ENCODE data around the gene LRMDA.

Gene LRMDA

GRCh38 chr10:76185471-76186301 is 754.3 kb downstream of the LRMDA start:
- no peak for DNase-seq (ENCODE audit: low read depth in 2 of 2, low spot score in 1 of 2)

DNA sequence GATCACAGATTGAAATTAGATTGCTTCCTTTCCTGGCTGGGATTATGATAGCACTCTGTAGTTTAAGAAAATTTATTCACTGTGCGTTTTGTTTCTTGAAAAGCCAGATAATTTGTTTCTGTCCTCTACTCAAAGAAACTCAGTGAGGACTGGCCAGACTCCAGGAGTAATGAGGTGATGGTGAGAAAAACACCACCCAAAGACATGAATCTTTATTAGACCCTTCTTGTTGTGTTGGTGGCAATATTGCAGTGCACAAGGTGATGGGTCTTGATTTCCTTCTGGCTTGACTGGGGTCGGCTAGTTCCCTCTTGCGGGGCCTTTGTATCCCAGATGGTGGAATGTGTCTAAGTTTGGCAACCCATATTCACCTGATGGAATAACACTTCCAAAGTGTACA is 756.8 kb downstream of the LRMDA start:
- no peak for DNase-seq (ENCODE audit: low read depth in 2 of 2, low spot score in 1 of 2)

GRCh38 chr10:76190634-76191270 is 759.3 kb downstream of the LRMDA start:
- DNase-seq (ENCODE audit: low read depth in 2 of 2, low spot score in 1 of 2) = no peak

DNA sequence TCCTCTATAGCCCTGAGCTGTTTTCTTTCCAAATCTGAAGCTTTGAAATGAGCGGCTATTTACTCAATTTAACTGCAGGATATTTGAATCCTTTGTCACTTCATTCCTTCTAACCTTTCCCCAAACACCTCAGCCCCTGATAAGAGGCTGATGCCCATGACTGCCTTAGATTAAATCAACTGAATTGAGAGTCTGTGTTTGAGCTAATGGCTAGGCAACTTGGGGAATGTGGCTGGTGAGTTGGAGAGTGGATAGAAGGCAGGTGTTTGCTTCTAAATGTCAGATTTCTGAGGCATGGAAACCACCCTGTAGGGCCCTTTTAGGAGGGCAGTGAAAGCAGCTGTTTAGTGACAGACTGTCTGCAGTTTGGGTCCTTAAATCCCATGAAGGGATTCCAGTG is 759.9 kb downstream of the LRMDA start:
- DNase-seq (ENCODE audit: low read depth in 2 of 2, low spot score in 1 of 2) = no peak

DNA sequence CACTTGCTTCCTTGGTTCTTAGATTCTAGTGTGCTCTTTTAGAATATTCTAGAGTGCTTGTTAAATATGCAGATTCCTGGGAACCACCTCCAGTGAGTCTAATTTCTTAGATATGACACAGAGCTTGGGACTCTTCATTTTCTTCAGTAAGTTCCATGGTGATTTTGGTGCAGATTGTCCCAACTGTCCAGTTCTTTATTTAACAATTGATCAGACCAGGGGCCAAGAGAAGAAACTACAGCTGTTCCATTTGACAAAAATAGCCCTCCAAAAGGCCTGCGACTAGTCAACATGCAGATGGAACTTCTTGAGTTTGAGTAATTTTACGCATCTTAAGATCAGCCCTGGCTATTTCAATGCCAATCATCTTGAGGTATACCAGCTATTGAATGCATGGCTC is 760.7 kb downstream of the LRMDA start:
- DNase-seq (ENCODE audit: low read depth in 2 of 2, low spot score in 1 of 2) = no peak

DNA sequence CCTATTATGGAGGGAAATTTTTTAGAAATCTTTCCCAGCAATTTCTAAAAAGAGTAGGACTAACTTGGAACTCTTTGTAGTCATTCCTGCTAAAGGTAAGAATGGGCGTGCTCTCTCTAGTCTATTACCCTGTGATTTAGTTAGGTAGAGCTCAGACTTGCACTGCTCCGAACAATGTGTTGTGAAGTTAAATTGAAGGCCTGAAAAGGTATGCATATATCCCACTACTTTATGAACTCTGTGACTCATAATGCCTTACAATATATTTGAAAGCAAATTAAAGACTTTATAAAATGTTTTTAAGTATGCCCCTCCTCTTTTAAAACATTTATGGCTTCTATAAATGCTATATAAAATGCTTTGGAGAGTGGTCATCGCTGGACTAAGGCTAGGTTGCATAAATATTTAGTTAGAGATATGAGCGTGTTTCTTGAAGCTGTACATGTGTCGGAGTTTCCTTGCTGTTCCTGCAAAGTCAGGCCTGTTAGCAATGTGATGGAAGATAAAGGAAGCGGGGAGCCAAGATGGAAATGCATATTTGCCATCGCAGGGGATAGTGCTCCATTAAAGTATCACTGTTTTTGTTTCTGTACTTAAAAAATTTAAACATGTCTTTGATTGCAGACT is 761.4 kb downstream of the LRMDA start:
- no peak for DNase-seq (ENCODE audit: low read depth in 2 of 2, low spot score in 1 of 2)

DNA sequence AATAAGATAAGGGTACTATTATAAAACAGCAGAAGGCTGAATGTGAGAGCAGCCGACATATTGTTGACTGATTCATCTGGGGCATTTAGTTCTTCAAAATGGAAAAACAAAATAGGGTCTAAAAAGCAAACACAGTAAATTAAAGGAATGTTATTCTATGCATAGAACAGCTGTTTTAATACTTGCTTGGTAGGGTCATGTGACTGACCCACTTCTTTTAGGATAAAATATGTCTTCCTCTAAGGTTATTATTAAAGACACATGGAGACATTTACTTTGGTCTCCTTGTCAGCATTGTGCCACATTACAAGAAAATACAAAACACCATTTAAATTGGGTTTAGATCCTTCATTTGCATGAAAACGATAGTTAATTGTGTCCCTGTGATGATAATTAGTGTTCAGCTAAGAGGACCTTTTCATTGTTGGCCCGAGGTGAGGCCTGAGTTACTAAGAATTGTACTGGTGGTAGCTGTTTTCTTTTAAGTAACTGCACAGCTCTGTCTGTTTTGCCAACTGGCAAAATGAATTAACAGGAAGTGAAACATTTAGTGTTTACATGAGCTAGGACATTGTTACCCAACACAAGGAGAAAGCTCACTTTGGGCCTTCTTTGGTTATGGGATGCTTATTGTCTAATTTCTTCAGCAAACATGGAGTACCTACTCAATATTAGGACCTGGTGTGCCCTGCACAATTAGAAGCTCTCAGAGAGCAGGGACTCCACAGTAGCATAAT is 764.4 kb downstream of the LRMDA start:
- DNase-seq (ENCODE audit: low read depth in 2 of 2, low spot score in 1 of 2) = no peak

DNA sequence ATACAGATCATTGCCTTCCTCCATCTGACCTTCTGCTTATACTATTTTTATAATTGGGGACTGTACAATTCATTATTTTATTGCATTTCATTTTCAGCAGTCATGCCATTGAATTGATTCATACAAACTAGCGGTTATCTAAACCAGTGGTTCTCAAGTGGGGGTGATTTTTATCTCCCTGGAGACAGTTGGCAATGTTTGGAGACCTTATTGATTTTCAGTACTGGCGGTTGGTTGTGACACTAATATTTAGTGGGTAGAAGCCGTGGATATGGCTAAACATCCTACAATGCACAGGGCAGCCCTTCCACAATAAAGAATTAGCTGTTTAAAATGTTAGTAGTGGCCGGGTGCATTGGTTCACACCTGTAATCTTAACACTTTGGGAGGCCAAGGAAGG is 765.9 kb downstream of the LRMDA start:
- no peak for DNase-seq (ENCODE audit: low read depth in 2 of 2, low spot score in 1 of 2)

GRCh38 chr10:76198287-76199035 is 767.0 kb downstream of the LRMDA start:
- DNase-seq (ENCODE audit: low read depth in 2 of 2, low spot score in 1 of 2) = no peak

- no peak for DNase-seq (ENCODE audit: low read depth in 2 of 2, low spot score in 1 of 2)
Observed at GRCh38 chr10:76201962-76202361, 770.5 kb downstream of the LRMDA start.

DNA sequence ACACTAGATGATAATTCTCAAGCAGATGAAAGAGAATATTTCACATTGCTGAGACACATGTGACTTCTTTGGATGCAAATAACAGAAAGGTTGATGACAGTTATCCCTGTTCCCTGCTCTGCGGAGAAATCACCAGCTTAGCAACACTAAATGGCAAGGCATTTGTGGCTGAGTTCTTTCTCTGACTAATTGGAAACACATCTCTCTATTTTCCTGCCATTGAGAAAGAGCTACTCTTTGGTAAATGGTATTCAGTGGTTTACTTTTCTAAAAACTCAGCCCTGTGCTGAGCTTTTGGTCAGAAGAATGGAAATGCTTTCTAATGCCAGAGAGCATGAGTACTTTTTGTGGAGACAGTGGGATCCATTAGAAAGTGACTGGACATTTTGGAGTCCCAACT is 771.4 kb downstream of the LRMDA start:
- no peak for DNase-seq (ENCODE audit: low read depth in 2 of 2, low spot score in 1 of 2)

DNA sequence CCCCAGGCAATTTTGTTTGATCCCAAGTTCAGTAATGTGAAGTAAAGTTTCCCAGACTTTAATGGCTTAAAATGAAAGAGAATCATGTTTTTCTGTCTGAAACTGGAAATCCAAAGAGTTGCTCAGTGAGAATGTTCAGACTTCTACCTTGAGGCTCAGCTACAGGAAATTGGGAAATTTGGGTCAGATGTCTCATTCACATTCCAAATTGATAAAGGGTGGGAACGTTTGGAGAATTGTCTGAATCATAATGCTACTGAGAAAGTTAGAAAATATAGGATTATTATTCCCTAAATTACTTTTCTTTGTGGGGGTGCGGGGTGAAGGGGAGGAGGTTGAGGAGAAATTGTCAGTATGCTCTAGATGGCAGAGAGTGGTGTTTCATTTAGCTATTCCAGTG is 773.9 kb downstream of the LRMDA start:
- no peak for DNase-seq (ENCODE audit: low read depth in 2 of 2, low spot score in 1 of 2)

DNA sequence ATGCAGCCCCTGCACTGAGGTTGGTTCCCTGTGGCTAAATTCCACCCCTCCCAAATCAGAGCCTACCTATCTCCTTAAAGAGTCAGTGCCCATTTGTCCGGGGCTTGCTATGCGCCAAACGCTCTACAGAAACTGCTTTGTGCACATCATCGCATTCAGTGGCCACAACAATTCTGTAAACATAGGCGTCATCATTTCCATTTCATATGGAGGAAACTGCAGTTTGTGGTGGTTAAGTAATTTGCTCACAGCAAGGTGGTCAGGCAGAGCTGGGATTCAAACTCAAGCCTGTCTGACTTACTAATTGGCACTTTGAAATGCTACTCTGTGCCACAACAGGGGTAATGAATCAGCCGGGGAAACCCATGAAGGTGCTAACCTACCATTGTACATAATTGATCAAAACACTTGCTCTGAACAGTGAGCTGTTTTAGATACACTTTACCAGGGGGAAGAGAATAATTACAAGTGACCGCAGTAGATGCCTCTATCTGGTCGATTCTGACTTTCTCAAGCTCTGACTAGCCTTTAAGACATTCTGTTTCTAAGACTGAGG is 775.5 kb downstream of the LRMDA start:
- DNase-seq (ENCODE audit: low read depth in 2 of 2, low spot score in 1 of 2) = no peak

GRCh38 chr10:76209135-76209534 is 777.7 kb downstream of the LRMDA start:
- no peak for DNase-seq (ENCODE audit: low read depth in 2 of 2, low spot score in 1 of 2)

DNA sequence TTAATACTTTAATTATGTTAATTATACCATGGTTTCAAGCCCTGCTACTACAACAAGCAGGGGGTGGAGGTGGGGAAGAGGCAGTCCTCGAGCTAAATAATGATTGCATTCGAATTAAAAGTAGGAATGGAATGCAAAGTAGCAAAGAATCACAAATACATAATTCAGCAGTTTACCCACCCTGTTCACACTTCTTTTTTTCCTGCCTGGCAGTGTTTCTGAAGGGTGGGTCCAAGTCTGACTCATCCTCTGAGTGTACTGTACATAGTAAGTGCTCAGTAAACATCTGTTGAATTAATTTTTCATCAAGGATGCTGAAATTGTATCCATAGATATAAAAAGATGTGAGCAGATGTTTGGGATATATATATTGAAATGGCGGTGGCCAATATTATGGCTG is 778.8 kb downstream of the LRMDA start:
- no peak for DNase-seq (ENCODE audit: low read depth in 2 of 2, low spot score in 1 of 2)

DNA sequence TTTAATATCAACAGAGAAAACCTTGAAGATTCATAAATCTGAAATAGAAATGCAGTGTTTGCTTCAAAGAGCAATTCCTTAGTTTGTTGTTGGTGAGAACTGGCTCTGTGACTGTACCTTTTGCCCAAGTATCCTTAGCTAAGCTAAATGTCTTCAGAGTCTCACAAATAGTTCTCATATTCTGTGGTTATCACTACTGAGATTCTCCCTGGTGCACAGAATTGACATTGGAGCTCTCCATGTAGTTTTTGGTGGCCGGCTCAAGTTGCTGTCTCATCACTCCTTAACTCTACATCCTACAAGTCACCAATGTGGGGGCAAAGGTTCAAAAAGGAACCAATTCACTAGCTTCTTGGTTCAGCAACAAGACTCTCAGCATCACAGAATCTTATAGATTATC is 780.3 kb downstream of the LRMDA start:
- DNase-seq (ENCODE audit: low read depth in 2 of 2, low spot score in 1 of 2) = no peak

GRCh38 chr10:76213876-76214275 is 782.5 kb downstream of the LRMDA start:
- DNase-seq (ENCODE audit: low read depth in 2 of 2, low spot score in 1 of 2) = no peak

- no peak for DNase-seq (ENCODE audit: low read depth in 2 of 2, low spot score in 1 of 2)
Observed at GRCh38 chr10:76218035-76218434, 786.6 kb downstream of the LRMDA start.

DNA sequence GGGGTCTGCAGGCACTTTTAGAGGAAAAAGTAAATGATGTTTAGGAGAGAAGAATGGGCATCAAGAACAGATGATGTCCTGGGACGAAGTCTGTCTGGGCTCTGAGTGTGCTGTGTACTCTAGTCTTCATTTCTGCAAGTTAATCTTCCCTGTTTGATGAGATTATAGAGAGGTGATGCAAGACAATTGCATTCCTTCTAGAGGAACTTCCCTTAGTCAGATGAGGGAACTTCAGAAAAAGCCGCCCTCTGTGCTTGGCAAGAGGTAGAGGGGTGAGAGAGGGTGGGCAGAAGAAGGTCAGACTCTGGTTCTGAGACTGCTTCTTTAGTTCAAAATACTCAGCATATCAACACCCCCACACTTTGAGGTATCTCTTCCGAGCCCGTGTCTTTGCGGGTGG is 797.9 kb downstream of the LRMDA start:
- DNase-seq (ENCODE audit: low read depth in 2 of 2, low spot score in 1 of 2) = no peak

- DNase-seq (ENCODE audit: low read depth in 2 of 2, low spot score in 1 of 2) = no peak
Observed at GRCh38 chr10:76230921-76231285, 799.5 kb downstream of the LRMDA start.

All from stimulated activated CD8-positive, alpha-beta memory T cell treated with anti-CD3 and anti-CD28 coated beads, Interleukin-4, amount 100 ng/mL, for 1 hour (primary cell).